HG02588 (cell line): Measurements from ENCODE around the gene NXPH4.

Source experiments
- ATAC-seq: cut with Tn5 transposase; IDR thresholded peaks from one replicate; pipeline ENCODE4 v1.9.1; 2021; ENCODE audit warnings: mild to moderate bottlenecking, moderate library complexity; ENCODE audit not compliant: unreplicated experiment

Gene NXPH4

DNA sequence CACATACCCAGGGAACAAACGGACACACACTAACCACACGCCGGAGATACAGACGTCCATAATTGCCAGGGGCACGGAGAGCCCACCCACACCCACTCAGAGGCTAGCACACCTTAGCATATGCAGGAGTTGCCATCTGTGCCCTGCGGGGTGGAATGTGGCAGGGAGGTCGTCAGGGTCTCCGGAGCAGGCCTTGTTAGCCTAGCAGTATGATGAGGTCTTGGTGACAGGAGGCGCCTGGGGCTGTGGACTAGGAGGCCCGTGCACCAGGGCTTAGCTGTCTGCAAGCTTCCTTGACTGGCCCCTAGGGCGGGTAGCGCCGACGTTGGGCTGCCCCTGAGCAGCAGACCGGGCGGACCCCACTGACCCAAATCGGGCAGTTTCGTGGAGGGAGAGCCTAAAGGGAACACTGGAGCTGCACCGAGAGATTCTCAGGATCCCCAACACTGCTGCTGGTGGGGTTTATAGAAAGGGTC, 24.4 kb downstream of the NXPH4 start:
- no peak for ATAC-seq

DNA sequence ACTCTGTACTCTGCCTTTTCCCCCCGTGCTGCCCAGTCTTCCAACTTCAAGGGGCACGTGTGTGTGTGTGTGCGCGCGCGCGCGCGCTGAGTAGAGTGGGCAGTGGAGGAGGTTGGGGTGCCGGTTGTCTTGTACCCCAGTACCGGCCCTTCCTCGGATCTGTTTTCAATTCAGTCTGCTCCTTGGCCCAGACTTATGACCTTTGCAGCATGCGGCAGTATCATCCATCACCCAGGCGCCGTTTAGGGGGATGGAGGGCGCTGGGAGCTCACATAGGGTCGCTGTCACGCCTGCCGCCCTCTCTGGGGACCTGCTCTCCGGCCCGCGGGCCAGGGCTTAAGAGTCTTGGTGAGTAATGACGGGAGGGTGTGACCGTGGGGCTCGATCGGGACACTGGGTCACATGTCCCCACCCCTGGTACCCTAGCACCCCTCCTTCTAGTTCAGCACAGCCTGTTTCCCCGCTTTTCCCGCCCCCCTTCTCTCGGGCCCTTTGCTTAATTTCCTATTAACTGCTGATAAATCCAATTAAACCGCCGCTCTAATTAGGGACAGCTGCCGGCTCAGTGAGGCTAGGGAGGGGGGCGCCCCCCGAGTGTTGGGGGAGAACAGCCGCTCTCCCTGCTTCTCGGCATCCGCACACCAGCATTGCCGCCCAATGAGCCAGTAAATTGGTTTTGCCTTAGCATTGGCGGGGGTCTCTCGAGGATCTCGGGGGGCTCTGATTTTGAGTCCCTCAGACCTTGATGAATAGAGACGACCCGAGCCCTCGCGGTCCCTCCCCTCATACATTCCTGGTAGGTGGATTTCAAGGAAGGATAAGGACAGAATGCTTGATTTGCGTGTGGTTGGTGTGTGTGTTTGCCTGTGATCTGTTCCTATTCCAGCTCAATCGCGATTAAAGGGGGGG, 25.1 kb downstream of the NXPH4 start:
- ATAC-seq: no peak

DNA sequence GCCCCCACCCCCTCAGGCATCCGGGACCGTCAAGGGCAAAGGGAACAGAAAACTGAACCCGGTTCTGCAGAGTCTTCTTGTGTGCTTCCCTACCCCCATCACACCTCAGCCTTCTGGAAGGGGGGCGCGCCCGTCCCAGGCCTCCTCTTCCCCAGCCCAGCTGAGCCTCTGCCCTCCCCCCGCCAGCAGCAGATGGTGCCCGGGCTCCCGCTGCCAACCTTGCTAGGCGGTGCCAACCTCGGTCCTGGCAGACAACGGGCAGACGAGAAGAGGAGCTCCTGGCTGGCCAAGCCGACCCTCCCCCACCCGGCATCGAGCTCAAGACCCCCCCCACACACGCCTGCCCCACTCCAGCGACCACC, 25.7 kb downstream of the NXPH4 start:
- no peak for ATAC-seq

GRCh38 chr12:57242691-57243454, 26.3 kb downstream of the NXPH4 start:
- ATAC-seq: no peak

- ATAC-seq: no peak
Measured at GRCh38 chr12:57243521-57244311, 27.1 kb downstream of the NXPH4 start.

DNA sequence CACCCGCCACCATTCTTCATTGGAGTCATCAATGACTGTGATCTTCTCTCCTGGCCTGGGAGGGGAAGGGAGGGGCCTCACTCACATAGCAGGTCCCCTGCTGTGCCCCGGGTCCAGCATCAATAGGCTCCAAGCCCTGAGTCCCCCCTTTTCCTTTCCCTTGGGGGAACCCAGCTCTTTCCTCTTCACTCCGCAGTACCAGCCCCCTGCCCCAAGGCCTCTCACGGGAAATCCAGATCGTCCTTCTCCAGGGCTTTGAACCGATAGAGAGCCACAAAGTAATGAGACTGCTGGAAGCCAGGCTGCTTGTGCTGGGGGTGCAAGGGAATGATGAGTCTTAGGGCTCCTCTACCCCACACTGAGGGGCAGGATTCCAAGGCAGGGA, 27.7 kb downstream of the NXPH4 start:
- ATAC-seq: no peak

DNA sequence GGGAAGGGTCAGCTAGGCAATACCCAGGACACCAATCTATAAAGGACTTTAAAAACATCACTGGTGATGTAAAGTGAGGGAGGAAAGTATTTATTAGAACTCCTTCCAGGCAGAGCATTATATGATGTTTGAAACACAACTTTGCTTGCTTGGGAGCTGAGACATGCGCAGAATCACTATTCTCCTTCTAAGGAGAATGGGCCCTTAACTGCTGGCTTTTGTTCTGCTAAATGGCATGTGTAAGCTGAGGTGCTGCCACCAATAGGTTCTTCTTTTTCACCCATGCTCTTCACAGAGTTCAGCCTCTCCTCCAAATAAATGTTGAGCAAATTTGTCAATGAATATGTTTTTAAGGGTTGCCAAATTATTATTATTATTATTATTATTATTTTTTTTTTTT, 30.4 kb downstream of the NXPH4 start:
- no peak for ATAC-seq

DNA sequence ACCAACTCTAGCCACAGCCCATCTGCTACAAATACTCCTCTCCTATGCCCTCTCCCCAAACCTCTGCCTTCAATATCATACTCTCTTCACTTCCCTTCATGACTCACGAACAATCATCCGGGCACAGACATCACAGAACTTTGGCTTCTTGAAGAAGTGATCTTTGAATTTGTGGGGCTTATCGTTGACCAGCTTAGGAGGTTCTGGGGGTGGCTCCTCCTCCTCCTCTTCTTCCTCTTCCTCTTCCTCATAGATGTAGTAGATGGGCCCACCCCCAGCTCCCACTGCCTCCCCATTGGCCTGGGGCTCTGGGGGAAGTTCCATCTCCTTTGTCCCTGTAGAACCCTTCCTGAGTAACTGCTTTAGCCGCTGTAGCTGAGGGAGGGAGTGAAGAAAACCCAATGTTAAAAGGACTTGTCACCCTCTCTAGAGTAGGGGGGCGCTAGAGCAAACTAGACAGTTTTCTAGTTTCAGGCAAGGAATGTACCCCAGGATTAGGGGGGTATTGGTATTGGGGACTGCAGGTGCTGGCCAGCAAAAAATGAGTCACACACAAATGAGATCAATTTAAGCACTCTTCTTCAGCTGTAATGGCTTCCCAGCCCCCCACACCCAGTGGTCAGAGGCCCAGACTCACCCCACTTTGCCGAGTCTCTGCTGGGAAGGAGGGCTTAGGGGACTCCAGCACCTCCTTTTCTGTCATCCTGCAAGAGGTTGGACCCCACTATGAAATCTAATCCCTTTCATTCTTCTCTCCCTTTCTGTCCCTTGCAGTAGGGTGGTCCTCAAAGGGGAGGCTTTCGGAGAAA, 32.5 kb downstream of the NXPH4 start:
- ATAC-seq: no peak

DNA sequence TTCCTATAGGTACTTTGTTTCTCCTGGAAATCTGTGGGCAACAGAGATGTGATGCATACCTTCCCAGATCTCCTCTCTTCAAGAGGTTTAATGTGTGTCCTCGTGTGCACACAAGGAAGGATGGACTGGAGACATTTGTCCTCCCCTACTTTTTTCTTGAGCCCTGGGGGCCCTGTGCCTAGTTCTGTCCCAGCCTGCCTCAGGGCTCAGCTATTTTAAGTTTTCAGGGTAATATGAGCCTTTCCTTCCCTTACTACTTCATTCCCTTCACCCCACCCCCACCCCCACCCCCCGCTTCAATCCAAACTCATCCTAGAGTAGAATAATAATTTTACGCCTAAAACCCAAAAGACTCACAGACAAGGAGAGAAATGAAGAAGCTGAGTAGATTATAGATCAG, 33.9 kb downstream of the NXPH4 start:
- ATAC-seq: no peak

- no peak for ATAC-seq
Measured at GRCh38 chr12:57250956-57251355, 34.4 kb downstream of the NXPH4 start, which contains the start of gene STAC3. STAC3 (minus strand) TSS chr12:57251187; CDS start chr12:57249636, 1,551 bp downstream.

- ATAC-seq: no peak
Measured at GRCh38 chr12:57254506-57255280, 38.1 kb downstream of the NXPH4 start.

GRCh38 chr12:57255916-57256315, 39.3 kb downstream of the NXPH4 start:
- no peak for ATAC-seq

DNA sequence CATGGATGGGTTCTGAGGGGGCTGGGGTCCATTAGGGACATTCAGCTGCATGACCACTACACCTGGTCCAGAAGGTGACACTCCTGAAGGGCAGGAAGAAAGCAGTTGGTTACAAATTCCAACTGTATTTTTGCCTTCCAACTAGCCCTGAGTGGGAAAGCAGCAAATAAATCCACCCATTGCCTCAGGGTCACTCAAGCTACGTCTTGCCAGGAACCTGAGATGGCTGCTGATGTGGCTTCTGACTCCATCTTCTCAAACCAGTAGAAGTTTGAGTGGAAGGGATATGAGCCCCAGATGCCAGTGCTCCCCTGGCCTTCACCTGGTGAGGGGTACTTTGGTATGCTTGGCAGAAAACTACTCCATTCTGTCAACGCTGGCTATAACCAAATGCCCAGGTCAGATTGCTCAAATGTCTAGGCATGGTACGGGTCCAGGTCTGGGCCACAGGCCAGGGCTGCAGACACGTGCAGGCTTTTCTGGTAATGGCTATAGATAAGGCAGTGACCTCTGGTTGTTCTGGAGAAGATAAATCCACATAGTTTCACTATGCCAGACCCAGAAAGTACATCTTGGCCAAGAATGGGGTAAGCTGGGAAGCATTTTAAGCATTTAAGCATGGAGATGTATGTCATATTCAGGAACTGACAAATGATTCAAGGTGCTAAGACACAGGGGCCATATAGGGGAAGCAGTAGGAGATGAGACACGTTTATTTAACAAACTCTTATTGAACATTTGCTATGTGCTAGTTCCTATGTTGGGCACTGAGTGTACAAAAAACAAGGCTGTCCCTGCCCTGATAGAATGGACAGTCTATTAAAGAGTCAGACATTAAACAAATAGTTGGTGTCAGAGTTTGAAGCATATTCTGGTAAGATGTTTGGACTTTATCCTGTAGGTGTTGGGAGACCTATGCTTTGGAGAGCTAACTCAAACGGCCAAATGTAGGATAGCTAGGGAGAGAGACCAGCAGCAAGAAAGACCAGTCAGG, 42.7 kb downstream of the NXPH4 start:
- ATAC-seq: no peak

DNA sequence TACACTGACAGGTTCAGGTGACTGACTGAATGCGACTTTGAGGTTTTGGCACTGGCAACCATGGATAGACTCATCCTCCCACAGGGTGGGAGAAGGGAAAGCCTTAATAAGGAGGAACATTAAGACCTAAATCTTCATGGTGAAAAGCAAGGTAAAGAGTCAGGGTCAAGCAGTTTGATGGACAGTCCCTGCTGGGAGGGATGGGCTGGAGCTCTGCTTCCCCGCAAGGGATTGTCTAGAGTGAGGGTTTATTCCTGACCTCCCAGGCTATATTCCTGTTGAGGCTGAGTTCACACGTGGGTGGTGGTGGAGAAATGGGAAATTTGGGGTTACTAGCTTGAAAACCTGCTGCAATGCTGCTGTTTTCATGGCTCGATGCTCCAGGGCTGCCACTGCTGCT, 43.8 kb downstream of the NXPH4 start:
- ATAC-seq: no peak

DNA sequence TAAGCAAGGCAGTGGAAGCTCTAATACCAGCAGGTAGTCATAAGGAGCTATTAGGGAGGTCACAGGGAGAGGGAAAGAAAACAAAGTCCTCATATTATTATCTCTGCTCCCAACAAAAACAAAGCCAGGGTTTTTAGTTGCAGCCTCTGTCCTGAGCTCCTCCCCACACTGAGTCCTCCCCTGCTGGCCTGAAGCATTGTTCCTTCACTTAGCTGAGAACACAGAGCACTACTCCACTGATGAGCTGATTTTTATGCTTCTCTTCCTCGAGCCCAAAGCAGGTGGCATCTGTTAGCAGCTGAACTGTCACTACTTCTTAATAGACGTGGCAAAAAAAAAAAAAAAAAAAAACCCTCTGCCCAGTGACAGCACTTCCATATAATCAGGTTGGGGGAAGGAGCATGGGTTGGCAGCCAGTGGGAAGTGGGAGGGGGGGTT, 44.9 kb downstream of the NXPH4 start:
- ATAC-seq: no peak

DNA sequence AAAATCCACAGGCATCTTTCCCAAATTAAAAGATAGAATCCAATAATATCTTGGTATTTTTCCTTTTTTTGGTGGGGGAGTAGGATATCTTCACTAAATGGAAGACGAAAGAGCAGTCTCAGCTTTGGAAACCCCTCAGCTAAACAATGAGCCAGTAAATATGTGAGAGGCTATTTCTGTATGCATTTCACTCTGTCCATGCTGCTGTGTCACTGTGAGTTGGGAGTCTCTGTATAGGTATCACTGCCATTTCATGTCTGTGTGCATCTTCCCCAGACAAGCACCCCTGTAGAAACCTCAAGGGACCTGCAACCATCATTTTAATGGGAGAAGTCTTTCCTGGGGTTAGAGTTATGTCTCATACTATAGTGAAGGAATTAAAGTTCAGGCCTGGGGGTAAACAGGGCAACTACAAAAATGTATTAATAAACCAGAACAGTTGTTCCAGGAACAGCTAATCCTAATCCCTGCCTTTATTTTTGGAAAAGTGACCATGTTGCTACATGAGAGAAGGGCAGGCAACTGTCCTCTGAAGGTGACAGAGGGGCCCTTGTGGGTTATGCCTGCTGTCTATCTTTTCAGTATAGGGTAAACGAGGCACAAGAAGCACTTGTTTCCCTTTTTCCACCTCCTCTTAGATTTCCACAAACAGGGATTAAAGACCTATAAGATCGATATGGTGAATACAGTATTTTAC, 45.7 kb downstream of the NXPH4 start:
- ATAC-seq: no peak

DNA sequence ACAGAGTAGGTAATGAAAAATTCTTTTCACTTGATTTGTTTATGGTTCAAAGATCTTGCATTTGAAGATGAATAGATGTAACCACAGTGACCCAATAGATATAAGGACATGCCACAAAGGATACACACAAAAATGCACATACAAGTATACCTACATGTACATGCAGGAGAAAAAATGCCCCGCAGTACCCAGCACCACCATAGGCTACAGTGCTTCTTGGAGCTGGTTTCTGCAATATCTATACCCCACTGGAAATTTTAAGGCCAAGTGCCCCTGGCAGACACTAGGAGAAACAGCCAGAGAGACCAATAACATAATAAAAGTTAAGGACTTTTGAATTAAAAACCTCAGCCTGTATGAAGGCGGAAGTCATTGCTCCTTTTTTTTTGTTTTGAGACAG, 46.5 kb downstream of the NXPH4 start:
- ATAC-seq: no peak

- ATAC-seq: no peak
Measured at GRCh38 chr12:57266681-57267080, 50.1 kb downstream of the NXPH4 start.
